Measurements from ENCODE around the gene FZR1. TPM values are rescaled to one million over a fixed set of nuclear protein-coding genes. Genes with fewer than 3 reads are reported as not detected.

Gene FZR1
- total and polyA plus RNA-seq, 2 experiments from 2014 or later, result 16.1 to 39.2 TPM

DNA sequence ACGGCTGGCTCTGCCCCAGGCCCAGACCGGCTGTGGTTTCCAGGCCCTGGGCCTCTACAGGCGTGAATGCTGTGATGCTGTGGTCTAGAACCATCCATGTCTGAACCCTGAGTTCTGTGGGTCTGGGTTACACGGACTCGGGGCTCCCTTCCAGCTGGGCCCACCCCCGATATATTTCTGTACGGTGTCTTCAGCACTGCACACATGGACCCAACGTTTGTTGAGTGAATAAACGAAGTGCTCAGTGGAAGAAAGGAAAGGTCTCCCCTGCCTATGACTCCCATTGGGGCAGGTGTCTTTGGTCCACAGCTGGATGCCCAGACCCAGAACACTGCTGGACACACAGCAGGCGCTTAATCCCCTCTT lies 39.5 kb downstream of the FZR1 start:
- Histone ChIP-seq H3K27ac (ENCODE audit: low read depth) (no peak overlapping the region), H4K20me1 (replicated peaks; ENCODE audit: insufficient read depth) (peaks cover 7% of the 10 kb centered on the region), H3K27me3 (ENCODE audit: insufficient read depth) (no peaks in the 10 kb centered on the region), H2AFZ (no peak overlapping the region), H3K4me2 (no peak overlapping the region), H3K79me2 (replicated peaks; ENCODE audit: insufficient read depth) (no peaks in the 10 kb centered on the region), H3K4me3 (no peak overlapping the region), H3K36me3 (ENCODE audit: insufficient read depth) (no peaks in the 10 kb centered on the region), H3K9me2 (ENCODE audit: insufficient read depth) (no peaks in the 10 kb centered on the region), H3F3A (replicated peaks; ENCODE audit: low read depth) (peaks cover 6% of the 10 kb centered on the region; the same call in 1 of the 2 replicates), H3K4me1 (ENCODE audit: insufficient read depth) (no peaks in the 10 kb centered on the region)
- Mint-ChIP-seq H3K9me3 (no peaks in the 10 kb centered on the region), H3K36me3 (ENCODE audit: low read depth) (peaks cover 7% of the 10 kb centered on the region), H3K27me3 (ENCODE audit: insufficient read depth, low read depth, poor library complexity) (peaks cover 12% of the 10 kb centered on the region), H3K4me1 (no peaks in the 10 kb centered on the region; the same call in 2 of the 3 replicates), H3K27ac (no peak overlapping the region), H3K4me3 (no peak overlapping the region)
- no peak for ATAC-seq
- DNase-seq (ENCODE audit: low spot score), result no peak
- TF ChIP-seq STAT1 (IDR thresholded peaks at IDR 0.05; ENCODE audit: unreplicated experiment), result no peak
- no peak for TF ChIP-seq EZH2phosphoT487 (IDR thresholded peaks at IDR 0.05; ENCODE audit: unreplicated experiment)
- TF ChIP-seq, protein P1, sequence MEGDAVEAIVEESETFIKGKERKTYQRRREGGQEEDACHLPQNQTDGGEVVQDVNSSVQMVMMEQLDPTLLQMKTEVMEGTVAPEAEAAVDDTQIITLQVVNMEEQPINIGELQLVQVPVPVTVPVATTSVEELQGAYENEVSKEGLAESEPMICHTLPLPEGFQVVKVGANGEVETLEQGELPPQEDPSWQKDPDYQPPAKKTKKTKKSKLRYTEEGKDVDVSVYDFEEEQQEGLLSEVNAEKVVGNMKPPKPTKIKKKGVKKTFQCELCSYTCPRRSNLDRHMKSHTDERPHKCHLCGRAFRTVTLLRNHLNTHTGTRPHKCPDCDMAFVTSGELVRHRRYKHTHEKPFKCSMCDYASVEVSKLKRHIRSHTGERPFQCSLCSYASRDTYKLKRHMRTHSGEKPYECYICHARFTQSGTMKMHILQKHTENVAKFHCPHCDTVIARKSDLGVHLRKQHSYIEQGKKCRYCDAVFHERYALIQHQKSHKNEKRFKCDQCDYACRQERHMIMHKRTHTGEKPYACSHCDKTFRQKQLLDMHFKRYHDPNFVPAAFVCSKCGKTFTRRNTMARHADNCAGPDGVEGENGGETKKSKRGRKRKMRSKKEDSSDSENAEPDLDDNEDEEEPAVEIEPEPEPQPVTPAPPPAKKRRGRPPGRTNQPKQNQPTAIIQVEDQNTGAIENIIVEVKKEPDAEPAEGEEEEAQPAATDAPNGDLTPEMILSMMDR (conservative IDR thresholded peaks at IDR 0.05; ENCODE audit: low read depth in 2 of 2), result no peak
- TF ChIP-seq CREB1 (CRISPR knock-in tag; IDR thresholded peaks at IDR 0.05; ENCODE audit: low read depth), result no peak
- no peak for TF ChIP-seq ZNF331 (CRISPR knock-in tag; IDR thresholded peaks at IDR 0.05; ENCODE audit: low read depth)
- no peak for TF ChIP-seq JUNB (IDR thresholded peaks at IDR 0.05; ENCODE audit: unreplicated experiment)
- TF ChIP-seq ZNF114 (CRISPR knock-in tag; IDR thresholded peaks at IDR 0.05), result no peak
- TF ChIP-seq, protein P2, sequence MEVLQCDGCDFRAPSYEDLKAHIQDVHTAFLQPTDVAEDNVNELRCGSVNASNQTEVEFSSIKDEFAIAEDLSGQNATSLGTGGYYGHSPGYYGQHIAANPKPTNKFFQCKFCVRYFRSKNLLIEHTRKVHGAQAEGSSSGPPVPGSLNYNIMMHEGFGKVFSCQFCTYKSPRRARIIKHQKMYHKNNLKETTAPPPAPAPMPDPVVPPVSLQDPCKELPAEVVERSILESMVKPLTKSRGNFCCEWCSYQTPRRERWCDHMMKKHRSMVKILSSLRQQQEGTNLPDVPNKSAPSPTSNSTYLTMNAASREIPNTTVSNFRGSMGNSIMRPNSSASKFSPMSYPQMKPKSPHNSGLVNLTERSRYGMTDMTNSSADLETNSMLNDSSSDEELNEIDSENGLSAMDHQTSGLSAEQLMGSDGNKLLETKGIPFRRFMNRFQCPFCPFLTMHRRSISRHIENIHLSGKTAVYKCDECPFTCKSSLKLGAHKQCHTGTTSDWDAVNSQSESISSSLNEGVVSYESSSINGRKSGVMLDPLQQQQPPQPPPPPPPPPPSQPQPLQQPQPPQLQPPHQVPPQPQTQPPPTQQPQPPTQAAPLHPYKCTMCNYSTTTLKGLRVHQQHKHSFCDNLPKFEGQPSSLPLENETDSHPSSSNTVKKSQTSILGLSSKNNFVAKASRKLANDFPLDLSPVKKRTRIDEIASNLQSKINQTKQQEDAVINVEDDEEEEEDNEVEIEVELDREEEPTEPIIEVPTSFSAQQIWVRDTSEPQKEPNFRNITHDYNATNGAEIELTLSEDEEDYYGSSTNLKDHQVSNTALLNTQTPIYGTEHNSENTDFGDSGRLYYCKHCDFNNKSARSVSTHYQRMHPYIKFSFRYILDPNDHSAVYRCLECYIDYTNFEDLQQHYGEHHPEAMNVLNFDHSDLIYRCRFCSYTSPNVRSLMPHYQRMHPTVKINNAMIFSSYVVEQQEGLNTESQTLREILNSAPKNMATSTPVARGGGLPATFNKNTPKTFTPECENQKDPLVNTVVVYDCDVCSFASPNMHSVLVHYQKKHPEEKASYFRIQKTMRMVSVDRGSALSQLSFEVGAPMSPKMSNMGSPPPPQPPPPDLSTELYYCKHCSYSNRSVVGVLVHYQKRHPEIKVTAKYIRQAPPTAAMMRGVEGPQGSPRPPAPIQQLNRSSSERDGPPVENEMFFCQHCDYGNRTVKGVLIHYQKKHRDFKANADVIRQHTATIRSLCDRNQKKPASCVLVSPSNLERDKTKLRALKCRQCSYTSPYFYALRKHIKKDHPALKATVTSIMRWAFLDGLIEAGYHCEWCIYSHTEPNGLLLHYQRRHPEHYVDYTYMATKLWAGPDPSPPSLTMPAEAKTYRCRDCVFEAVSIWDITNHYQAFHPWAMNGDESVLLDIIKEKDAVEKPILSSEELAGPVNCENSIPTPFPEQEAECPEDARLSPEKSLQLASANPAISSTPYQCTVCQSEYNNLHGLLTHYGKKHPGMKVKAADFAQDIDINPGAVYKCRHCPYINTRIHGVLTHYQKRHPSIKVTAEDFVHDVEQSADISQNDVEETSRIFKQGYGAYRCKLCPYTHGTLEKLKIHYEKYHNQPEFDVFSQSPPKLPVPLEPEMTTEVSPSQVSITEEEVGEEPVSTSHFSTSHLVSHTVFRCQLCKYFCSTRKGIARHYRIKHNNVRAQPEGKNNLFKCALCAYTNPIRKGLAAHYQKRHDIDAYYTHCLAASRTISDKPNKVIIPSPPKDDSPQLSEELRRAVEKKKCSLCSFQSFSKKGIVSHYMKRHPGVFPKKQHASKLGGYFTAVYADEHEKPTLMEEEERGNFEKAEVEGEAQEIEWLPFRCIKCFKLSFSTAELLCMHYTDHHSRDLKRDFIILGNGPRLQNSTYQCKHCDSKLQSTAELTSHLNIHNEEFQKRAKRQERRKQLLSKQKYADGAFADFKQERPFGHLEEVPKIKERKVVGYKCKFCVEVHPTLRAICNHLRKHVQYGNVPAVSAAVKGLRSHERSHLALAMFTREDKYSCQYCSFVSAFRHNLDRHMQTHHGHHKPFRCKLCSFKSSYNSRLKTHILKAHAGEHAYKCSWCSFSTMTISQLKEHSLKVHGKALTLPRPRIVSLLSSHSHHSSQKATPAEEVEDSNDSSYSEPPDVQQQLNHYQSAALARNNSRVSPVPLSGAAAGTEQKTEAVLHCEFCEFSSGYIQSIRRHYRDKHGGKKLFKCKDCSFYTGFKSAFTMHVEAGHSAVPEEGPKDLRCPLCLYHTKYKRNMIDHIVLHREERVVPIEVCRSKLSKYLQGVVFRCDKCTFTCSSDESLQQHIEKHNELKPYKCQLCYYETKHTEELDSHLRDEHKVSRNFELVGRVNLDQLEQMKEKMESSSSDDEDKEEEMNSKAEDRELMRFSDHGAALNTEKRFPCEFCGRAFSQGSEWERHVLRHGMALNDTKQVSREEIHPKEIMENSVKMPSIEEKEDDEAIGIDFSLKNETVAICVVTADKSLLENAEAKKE (CRISPR knock-in tag; IDR thresholded peaks at IDR 0.05), result no peak
- TF ChIP-seq NANOG (IDR thresholded peaks at IDR 0.05; ENCODE audit: borderline replicate concordance), result no peak
- TF ChIP-seq, protein P3, sequence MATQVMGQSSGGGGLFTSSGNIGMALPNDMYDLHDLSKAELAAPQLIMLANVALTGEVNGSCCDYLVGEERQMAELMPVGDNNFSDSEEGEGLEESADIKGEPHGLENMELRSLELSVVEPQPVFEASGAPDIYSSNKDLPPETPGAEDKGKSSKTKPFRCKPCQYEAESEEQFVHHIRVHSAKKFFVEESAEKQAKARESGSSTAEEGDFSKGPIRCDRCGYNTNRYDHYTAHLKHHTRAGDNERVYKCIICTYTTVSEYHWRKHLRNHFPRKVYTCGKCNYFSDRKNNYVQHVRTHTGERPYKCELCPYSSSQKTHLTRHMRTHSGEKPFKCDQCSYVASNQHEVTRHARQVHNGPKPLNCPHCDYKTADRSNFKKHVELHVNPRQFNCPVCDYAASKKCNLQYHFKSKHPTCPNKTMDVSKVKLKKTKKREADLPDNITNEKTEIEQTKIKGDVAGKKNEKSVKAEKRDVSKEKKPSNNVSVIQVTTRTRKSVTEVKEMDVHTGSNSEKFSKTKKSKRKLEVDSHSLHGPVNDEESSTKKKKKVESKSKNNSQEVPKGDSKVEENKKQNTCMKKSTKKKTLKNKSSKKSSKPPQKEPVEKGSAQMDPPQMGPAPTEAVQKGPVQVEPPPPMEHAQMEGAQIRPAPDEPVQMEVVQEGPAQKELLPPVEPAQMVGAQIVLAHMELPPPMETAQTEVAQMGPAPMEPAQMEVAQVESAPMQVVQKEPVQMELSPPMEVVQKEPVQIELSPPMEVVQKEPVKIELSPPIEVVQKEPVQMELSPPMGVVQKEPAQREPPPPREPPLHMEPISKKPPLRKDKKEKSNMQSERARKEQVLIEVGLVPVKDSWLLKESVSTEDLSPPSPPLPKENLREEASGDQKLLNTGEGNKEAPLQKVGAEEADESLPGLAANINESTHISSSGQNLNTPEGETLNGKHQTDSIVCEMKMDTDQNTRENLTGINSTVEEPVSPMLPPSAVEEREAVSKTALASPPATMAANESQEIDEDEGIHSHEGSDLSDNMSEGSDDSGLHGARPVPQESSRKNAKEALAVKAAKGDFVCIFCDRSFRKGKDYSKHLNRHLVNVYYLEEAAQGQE (IDR thresholded peaks at IDR 0.05; ENCODE audit: unreplicated experiment), result no peak
- no peak for TF ChIP-seq POLR2AphosphoS5 (IDR thresholded peaks at IDR 0.05; ENCODE audit: low read depth)
- no peak for TF ChIP-seq EZH2 (IDR thresholded peaks at IDR 0.05; ENCODE audit: low read depth, unreplicated experiment)
- TF ChIP-seq, protein P4, sequence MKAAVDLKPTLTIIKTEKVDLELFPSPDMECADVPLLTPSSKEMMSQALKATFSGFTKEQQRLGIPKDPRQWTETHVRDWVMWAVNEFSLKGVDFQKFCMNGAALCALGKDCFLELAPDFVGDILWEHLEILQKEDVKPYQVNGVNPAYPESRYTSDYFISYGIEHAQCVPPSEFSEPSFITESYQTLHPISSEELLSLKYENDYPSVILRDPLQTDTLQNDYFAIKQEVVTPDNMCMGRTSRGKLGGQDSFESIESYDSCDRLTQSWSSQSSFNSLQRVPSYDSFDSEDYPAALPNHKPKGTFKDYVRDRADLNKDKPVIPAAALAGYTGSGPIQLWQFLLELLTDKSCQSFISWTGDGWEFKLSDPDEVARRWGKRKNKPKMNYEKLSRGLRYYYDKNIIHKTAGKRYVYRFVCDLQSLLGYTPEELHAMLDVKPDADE (IDR thresholded peaks at IDR 0.05), result no peak
